H1 (cell line): ENCODE data around the gene PRKAR1B. TPM values are rescaled to one million over a fixed set of nuclear protein-coding genes. Genes with fewer than 3 reads are reported as not detected.

Source experiments
- ASH2L ChIP-seq: fragments of 200-600, 300-600 bp; sonication (generic); IDR thresholded peaks from one replicate; pipeline ENCODE4 v1.7.1; 2017; ENCODE audit warnings: low read length
- polyA plus RNA-seq, 7 experiments: library from polyadenylated mRNA; depleted of rRNA in 3 of 7; stranded (reverse) in 5 of 7; unstranded in 2 of 7; fragments of >200 nt in 5 of 7; fragments of 200-250 nt in 2 of 7; gene quantifications; 1 replicate in 5 of 7; 2 replicates in 1 of 7; 4 replicates in 1 of 7; pipeline versions ENCODE4 v1.2.1 to v1.2.3, GENCODE V29; 2011 to 2013; ENCODE audit warnings: missing spikeins in 2 of 7, mixed read lengths in 2 of 7
- total RNA-seq: library from RNA; stranded (reverse); fragmentation: NEBNext Ultra II Directional; extraction: Animal tissue kit (Norgen Biotek cat#: 25700); gene quantifications from 2 replicates; pipeline ENCODE4 v1.2.1, GENCODE V29; 2021

Gene PRKAR1B
- total and polyA plus RNA-seq, 2 of the 8 experiments (the other 6 are each of a cell fraction or from before 2014, with no cell fraction given), result 12.3 to 55.7 TPM

DNA sequence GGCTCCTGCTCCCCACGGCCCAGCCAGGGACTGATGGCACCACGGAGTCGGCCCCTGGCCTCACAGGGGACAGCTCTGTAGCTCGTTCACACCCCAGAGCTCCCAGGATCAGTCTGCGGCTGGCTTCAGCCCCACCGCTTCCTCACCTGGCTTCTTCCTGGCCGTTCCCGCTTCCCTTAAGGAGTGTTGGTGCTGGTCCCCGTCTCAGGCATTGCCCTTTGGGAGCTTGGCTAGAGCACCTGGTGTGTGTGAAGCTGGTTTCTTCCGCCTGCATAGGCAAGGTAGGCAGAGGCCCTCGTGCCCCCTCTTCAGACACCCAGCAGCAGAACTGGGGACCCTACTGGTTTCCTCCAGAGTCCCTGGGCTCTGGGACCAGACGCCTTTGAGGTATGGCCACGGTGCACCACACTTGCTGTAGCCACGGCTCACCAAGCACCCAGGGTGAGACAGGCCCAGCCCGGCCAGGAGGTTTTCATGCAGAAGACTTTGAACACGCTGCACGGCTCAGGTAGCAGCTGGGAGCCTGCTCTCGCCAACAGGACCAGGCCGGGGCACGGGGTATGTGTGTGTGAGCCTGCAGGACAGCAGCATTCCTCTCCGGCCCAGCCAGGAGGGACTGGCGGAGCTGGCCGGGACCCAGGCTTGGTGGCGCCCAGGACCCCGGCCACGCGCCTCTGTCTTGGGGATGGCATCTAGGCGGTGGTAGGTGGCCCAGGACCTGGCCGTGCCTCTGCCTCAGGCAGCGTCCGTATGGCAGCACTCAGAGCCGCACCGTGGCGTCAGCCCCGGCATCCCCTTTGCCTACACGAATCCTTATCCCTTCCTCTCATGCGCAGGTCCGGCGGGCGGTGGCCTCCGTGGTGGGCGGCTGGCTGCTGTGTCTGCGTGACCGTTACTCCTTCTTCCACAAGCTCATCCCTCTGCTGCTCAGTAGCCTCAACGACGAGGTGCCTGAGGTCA is 13.2 kb upstream of the PRKAR1B start (continued):
- no peak for TF ChIP-seq ASH2L
